ENCODE measurements around the gene ADSL.

Gene ADSL

DNA sequence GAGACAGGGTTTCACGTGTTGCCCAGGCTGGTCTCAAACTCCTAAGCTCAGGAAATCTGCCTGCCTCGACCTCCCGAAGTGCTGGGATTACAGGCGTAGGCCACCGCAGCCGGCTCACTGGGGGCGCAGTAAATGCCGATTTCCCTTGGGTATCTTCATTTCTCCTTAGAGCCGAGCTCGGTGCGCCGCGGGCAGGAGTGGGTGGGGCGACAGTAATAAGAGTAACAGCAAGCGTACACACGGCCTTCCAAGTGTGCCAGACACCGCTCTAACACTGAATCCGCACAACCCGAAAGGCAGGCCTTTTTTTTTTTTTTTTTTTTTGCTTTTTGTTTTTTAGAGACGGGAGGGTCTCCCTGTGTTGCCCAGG, 500 bp upstream of the ADSL start:
- no peak for DNase-seq (ENCODE audit: extremely low read depth, low read depth)
- TF ChIP-seq, protein P1, sequence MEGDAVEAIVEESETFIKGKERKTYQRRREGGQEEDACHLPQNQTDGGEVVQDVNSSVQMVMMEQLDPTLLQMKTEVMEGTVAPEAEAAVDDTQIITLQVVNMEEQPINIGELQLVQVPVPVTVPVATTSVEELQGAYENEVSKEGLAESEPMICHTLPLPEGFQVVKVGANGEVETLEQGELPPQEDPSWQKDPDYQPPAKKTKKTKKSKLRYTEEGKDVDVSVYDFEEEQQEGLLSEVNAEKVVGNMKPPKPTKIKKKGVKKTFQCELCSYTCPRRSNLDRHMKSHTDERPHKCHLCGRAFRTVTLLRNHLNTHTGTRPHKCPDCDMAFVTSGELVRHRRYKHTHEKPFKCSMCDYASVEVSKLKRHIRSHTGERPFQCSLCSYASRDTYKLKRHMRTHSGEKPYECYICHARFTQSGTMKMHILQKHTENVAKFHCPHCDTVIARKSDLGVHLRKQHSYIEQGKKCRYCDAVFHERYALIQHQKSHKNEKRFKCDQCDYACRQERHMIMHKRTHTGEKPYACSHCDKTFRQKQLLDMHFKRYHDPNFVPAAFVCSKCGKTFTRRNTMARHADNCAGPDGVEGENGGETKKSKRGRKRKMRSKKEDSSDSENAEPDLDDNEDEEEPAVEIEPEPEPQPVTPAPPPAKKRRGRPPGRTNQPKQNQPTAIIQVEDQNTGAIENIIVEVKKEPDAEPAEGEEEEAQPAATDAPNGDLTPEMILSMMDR (IDR thresholded peaks at IDR 0.05; ENCODE audit: low read depth, low read length): no peak

DNA sequence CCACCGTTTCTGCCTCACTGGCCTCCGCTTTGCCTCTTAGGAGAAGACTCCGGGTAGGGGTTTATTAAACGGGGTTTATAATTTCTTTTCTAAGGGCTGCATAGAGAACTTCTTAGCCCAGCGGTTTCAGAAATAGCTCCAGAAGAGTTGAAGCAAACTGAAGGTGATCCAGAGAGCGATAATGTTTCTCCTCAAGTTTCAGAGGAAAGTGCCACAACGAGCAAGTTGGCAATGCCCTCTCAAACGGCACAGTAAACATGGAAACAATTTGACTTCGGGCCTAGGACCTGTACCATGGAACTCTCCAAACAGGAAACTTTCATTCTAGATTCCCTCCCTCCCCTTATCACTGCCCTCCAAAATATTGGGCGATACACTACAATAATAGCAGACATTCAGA, 1.0 kb downstream of the ADSL start:
- TF ChIP-seq, protein P1 (IDR thresholded peaks at IDR 0.05; ENCODE audit: low read depth, low read length): no peak
- no peak for DNase-seq (ENCODE audit: extremely low read depth, low read depth)

DNA sequence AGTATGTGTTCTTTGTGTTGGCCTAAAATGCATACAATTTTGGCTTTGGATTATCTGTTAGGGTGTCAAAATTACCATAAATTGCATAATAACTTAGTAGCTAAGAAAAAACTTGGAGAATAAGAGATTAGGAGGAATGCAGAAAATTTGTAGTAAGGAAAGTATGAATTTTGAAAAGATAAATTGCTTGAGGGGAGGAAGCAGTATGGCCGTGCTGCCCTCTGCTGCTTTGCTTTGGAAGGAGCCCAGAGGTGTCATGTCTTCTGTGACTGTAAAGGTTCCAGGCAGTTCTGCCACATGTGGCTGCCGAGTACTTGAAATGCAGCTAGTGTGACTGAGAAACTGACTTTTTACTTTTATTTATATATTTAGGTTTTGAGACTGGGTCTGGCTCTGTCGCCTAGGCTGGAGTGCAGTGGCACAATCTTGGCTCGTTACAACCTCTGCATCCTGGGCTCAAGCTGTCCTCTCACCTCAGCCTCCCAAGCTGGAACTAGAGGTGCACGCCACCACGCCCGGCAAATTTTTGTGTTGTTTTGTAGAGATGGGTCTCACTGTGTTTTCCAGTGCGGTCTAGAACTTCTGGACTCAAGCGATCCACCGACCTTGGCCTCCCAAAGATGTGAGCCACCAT, 1.8 kb downstream of the ADSL start:
- DNase-seq (ENCODE audit: extremely low read depth, low read depth): no peak
- TF ChIP-seq, protein P1 (IDR thresholded peaks at IDR 0.05; ENCODE audit: low read depth, low read length): peak; percentile 87

DNA sequence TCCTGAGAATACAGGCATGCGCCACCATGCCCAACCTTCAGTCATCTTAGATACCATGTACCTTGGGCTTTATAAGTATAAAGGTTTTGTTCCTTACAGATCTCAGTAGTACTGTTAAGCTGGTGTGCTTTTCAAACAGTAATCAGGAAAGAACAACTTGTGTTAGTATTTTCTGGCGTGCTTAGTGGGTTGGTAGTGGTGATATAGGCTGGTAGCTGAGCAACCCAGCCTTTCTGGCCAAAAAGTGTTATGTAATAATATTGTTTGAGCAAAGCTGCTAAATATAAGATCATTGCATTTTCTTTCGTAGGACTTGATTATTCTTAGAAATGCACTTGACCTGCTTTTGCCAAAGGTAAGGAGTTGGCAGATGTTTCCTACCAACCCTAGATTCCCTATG, 6.5 kb downstream of the ADSL start:
- TF ChIP-seq, protein P1 (IDR thresholded peaks at IDR 0.05; ENCODE audit: low read depth, low read length): no peak
- no peak for DNase-seq (ENCODE audit: extremely low read depth, low read depth)

DNA sequence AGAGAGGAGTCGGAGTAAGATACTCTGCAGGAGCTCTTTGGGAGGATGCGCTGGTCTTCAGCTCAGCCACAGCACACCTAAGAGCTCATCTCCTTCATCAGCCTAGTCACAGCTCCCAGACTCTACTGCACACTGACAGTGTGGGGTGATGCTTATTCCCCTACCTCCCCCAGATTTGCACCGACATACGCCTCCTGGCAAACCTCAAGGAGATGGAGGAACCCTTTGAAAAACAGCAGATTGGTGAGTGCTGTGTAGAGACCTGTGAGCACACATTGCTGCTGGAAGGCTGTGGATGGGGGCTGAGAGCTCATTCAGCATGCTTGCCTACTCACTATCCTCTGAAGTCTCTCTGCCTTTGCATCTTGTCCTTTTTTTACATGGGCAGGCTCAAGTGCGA, 14.8 kb downstream of the ADSL start:
- no peak for DNase-seq (ENCODE audit: extremely low read depth, low read depth)
- TF ChIP-seq, protein P1 (IDR thresholded peaks at IDR 0.05; ENCODE audit: low read depth, low read length): no peak

DNA sequence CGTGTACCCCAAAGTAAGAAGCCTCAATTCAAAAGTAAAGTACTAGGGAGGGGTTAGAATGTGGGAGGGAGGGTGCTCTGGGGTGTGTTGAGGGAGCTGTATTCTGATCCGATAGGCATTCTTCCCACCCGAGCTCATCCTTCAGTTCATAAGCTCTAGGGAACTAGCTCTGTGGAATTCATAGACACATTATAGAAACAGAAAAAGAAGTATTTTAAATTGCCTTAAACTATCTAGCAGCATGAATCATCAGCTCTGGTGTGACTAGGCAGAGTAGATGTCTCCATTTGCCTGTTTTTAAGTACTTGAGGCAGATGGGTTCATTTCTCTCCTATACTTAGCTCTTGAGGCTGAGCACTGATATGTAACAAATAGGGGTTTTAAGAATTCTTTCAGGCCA, 16.8 kb downstream of the ADSL start:
- TF ChIP-seq, protein P1 (IDR thresholded peaks at IDR 0.05; ENCODE audit: low read depth, low read length): no peak
- no peak for DNase-seq (ENCODE audit: extremely low read depth, low read depth)

DNA sequence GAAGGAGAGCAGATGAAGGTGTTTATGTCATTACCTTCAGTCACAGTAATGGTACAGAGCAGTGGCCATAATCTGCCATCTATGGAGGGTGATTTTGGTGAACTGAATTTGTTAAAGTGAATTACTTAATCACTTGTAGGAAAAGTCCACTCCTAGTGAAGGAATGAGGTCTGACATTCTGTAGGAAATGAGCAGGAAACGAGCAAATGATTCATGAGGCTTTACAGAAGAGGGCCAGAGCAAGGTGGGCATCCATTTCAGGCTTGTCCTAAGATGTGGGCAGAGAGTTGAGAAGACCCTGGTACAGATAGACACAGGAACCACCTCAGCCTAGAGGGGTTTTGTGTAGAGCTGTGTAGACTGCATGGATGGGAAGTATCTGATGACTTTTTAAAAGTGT, 18.1 kb downstream of the ADSL start:
- no peak for DNase-seq (ENCODE audit: extremely low read depth, low read depth)
- TF ChIP-seq, protein P1 (IDR thresholded peaks at IDR 0.05; ENCODE audit: low read depth, low read length): no peak

Measured in AG09319 (cell line).